ENCODE measurements around the gene ZNF423. TPM values are rescaled to one million over a fixed set of nuclear protein-coding genes. Genes with fewer than 3 reads are reported as not detected.
A peak's percentile ranks its signal among the peaks of the same experiment; 100 is the strongest.

The ZNF423 gene
- total and polyA plus RNA-seq, 2 of the 13 experiments (the other 11 are each of a cell fraction or from before 2014, with no cell fraction given), result 0.07 to 0.31 TPM

GRCh38 chr16:49744244-49745220 lies 111.4 kb downstream of the ZNF423 start:
- Histone ChIP-seq H3K4me3 (replicated peaks in 1 of 3; ENCODE audit: insufficient read depth in 1 of 3, low read depth in 2 of 3, low read length in 3 of 3) (no peak overlapping the region), H3K27me3 (ENCODE audit: control insufficient read depth in 1 of 2, insufficient read depth in 2 of 2, low read length in 2 of 2) (peaks cover 4 to 39% of the 10 kb centered on the region in 2 experiments; a peak in 2 of 5 replicates), H3K4me2 (ENCODE audit: low read depth, low read length) (no peak overlapping the region), H2AFZ (ENCODE audit: low read length) (no peak overlapping the region), H3K79me2 (ENCODE audit: insufficient read depth, low read length) (no peaks in the 10 kb centered on the region), H3K36me3 (replicated peaks in 1 of 2; ENCODE audit: control insufficient read depth in 1 of 2, insufficient read depth in 2 of 2, low read length in 2 of 2) (no peaks in the 10 kb centered on the region), H3K27ac (ENCODE audit: extremely low read length, insufficient read depth, low read length) (no peak overlapping the region), H3K9me3 (ENCODE audit: low read length) (no peaks in the 10 kb centered on the region), H3K4me1 (ENCODE audit: insufficient read depth, low read length) (no peaks in the 10 kb centered on the region), H4K20me1 (ENCODE audit: insufficient read depth, low read length) (peaks cover 3% of the 10 kb centered on the region; the same call in 1 of the 2 replicates), H3K9ac (ENCODE audit: insufficient read depth, low read depth, low read length) (no peak overlapping the region)
- no peak for DNase-seq (ENCODE audit: low spot score)
- TF ChIP-seq LBX2 (CRISPR knock-in tag; IDR thresholded peaks at IDR 0.05; ENCODE audit: borderline replicate concordance) (no peak), ZBTB40 (IDR thresholded peaks at IDR 0.05) (no peak), ZBTB40 (CRISPR knock-in tag; IDR thresholded peaks at IDR 0.05) (no peak), MNT (IDR thresholded peaks at IDR 0.05) (peak; percentile 34; the same call in 1 of the 2 replicates)
- ATAC-seq, result peak; percentile 40
- POLR2A ChIA-PET, result no interaction called here
- in situ Hi-C loops (cut with HindIII; ENCODE audit: extremely low pct_ligation_motif_present, low pct_unique_long_range_greater_than_20kb) (no loop called here), intact Hi-C loops (cut with micrococcal nuclease; ENCODE audit: unreplicated experiment) (no loop called here)
- BruUV-seq (replicated peaks), result no TSS peak
- no peak for FAIRE-seq
- CTCF ChIA-PET (ENCODE audit: low intra/inter-chr PET ratio, low total read pairs), result no interaction called here
- WGBS (ENCODE audit: low lambda C conversion rate), result 31% methylated on average over 8 of the region's 19 CpGs

Data from HepG2 (cell line).